Neural progenitor cell (in vitro differentiated cells): ENCODE measurements around the gene LGR4. TPM values are rescaled to one million over a fixed set of nuclear protein-coding genes. Genes with fewer than 3 reads are reported as not detected.

Experiments
- DNase-seq: peaks from one replicate; pipeline ENCODE4 v3.0.0-alpha.2; 2016; ENCODE audit warnings: low spot score
- H2AFZ ChIP-seq: fragments of 200-600 bp; sonication (generic); replicated peaks from 2 replicates; pipeline ENCODE4 v1.6.1; 2016; ENCODE audit warnings: antibody characterized with exemption
- H3F3A ChIP-seq: fragments of 200-600 bp; sonication (generic); 2 replicates; pipeline ENCODE4 v1.6.1; 2016; ENCODE audit warnings: antibody characterized with exemption, low read depth
- H3K27ac ChIP-seq: fragments of 200-600 bp; sonication (generic); 2 replicates; pipeline ENCODE4 v1.5.1; 2016; ENCODE audit warnings: mild to moderate bottlenecking
- H3K27me3 ChIP-seq: fragments of 200-600 bp; sonication (generic); 2 replicates; pipeline ENCODE4 v1.6.1; 2016; ENCODE audit warnings: mild to moderate bottlenecking, moderate library complexity
- H3K36me3 ChIP-seq: fragments of 200-600 bp; sonication (generic); 2 replicates; pipeline ENCODE4 v1.5.1; 2016
- H3K4me1 ChIP-seq: fragments of 200-600 bp; sonication (generic); 2 replicates; pipeline ENCODE4 v1.6.1; 2016; ENCODE audit warnings: mixed run types
- H3K4me2 ChIP-seq: fragments of 200-600 bp; sonication (generic); 2 replicates; pipeline ENCODE4 v1.6.1; 2016
- H3K4me3 ChIP-seq: fragments of 200-600 bp; sonication (generic); 2 replicates; pipeline ENCODE4 v1.5.1; 2016
- H3K79me2 ChIP-seq: fragments of 200-600 bp; sonication (generic); 2 replicates; pipeline ENCODE4 v1.6.1; 2016; ENCODE audit warnings: low read depth
- H3K9ac ChIP-seq: fragments of 200-600 bp; sonication (generic); 2 replicates; pipeline ENCODE4 v1.6.1; 2016
- H3K9me3 ChIP-seq: fragments of 200-600 bp; sonication (generic); 2 replicates; pipeline ENCODE4 v1.5.1; 2016; ENCODE audit warnings: low read depth
- H4K20me1 ChIP-seq: fragments of 200-600 bp; sonication (generic); 2 replicates; pipeline ENCODE4 v1.6.1; 2016; ENCODE audit warnings: low read depth
- H3K27ac Mint-ChIP-seq: 3 replicates; pipeline ENCODE4 v1.8.0; 2021; ENCODE audit warnings: mixed read lengths
- H3K27me3 Mint-ChIP-seq: 2 replicates; pipeline ENCODE4 v1.8.0; 2022; ENCODE audit warnings: low read depth, mild to moderate bottlenecking, inconsistent platforms, moderate library complexity, mixed read lengths; ENCODE audit not compliant: insufficient read depth
- H3K36me3 Mint-ChIP-seq: 3 replicates; pipeline ENCODE4 v1.8.0; 2021; ENCODE audit warnings: mixed read lengths
- H3K4me1 Mint-ChIP-seq: 3 replicates; pipeline ENCODE4 v1.8.0; 2021; ENCODE audit warnings: mixed read lengths
- H3K4me3 Mint-ChIP-seq: 3 replicates; pipeline ENCODE4 v1.8.0; 2021; ENCODE audit warnings: mild to moderate bottlenecking, moderate library complexity, mixed read lengths
- H3K9me3 Mint-ChIP-seq: 3 replicates; pipeline ENCODE4 v1.8.0; 2020; ENCODE audit warnings: mixed read lengths
- CTCF ChIP-seq: fragments of 200-600 bp; sonication (generic); IDR thresholded peaks from 2 replicates; pipeline ENCODE4 v1.5.1; 2017; ENCODE audit warnings: antibody characterized with exemption, mild to moderate bottlenecking
- EZH2 ChIP-seq: fragments of 200-600 bp; sonication (generic); IDR thresholded peaks from 2 replicates; pipeline ENCODE4 v1.6.1; 2017; ENCODE audit warnings: antibody characterized with exemption, mild to moderate bottlenecking, moderate library complexity
- EZH2phosphoT487 ChIP-seq: fragments of 200-600 bp; sonication (generic); IDR thresholded peaks from 2 replicates; pipeline ENCODE4 v1.6.1; 2017; ENCODE audit warnings: antibody characterized with exemption
- total RNA-seq: library from RNA; depleted of rRNA; stranded (reverse); fragments of >200 nt; gene quantifications from 2 replicates; pipeline ENCODE4 v1.2.3, GENCODE V29; 2015; ENCODE audit warnings: low replicate concordance

LGR4 gene
- total RNA-seq, 1 donor from 2014 or later = 274 TPM

DNA sequence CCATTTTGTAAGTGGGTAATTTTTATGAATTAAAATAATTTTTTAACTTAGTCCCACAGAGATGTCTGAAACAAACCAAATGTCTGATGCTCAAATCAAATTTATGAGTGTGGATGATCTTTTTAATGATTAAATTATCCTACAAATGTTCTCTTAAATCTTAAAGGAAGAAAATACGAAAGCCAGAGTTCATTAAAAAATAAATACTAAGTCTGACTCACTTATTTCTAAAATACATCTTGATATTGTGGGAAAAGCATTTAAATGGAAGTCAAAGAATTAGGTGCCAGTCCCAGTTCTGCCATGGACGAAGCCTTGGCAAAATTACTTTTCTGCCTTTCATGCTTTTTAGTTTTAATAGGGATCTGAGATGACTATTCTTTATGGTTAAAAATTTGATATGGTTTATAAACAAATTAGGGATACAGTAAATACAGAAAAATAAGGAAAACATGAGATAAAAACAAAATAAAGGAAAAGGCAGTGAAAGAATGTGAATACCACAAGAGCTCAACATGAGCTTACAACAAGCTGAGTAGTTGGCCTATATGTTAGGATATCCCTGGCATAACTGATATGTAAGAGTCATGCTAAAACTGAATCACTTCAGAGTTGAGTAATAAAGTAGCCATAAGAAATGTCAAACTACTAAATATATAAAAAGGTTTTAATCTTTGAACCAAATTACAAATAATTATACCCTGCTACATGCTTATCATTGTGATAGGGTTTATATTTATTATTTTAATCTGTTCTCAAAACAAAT is 118.8 kb downstream of the LGR4 start:
- H3K27ac ChIP-seq = no peak overlapping the region
- H3K9ac ChIP-seq = no peak overlapping the region
- Mint-ChIP-seq H3K9me3 (no peaks in the 10 kb centered on the region), H3K36me3 (peaks cover 23% of the 10 kb centered on the region), H3K4me3 (no peak overlapping the region), H3K27me3 (no peaks in the 10 kb centered on the region), H3K4me1 (peaks cover 11% of the 10 kb centered on the region), H3K27ac (no peak overlapping the region)
- DNase-seq = no peak
- no peak for TF ChIP-seq CTCF
- TF ChIP-seq EZH2phosphoT487 = no peak
- no peak for TF ChIP-seq EZH2
- peaks cover 13% of the 10 kb centered on the region for H3K79me2 ChIP-seq
- H3K27me3 ChIP-seq = no peaks in the 10 kb centered on the region
- H3K4me3 ChIP-seq = no peak overlapping the region
- H3K9me3 ChIP-seq = no peaks in the 10 kb centered on the region
- H3K4me1 ChIP-seq = peaks cover 42% of the 10 kb centered on the region
- H3F3A ChIP-seq = peaks cover 35% of the 10 kb centered on the region
- no peaks in the 10 kb centered on the region for H4K20me1 ChIP-seq
- H2AFZ ChIP-seq = no peak overlapping the region
- no peak overlapping the region for H3K4me2 ChIP-seq
- H3K36me3 ChIP-seq = peaks cover 4% of the 10 kb centered on the region

- H3K27ac Mint-ChIP-seq = no peak overlapping the region
- Histone ChIP-seq H3K9me3 (no peaks in the 10 kb centered on the region), H3K4me2 (no peak overlapping the region), H3K79me2 (peaks cover 5% of the 10 kb centered on the region), H3K4me1 (peaks cover 49% of the 10 kb centered on the region), H3K27ac (no peak overlapping the region), H4K20me1 (no peaks in the 10 kb centered on the region), H3F3A (peaks cover 38% of the 10 kb centered on the region), H3K36me3 (peaks cover 4% of the 10 kb centered on the region), H3K4me3 (no peak overlapping the region), H3K9ac (no peak overlapping the region), H3K27me3 (no peaks in the 10 kb centered on the region), H2AFZ (no peak overlapping the region)
- no peaks in the 10 kb centered on the region for H3K27me3 Mint-ChIP-seq
- H3K36me3 Mint-ChIP-seq = peaks cover 20% of the 10 kb centered on the region
- no peak for DNase-seq
- H3K9me3 Mint-ChIP-seq = no peaks in the 10 kb centered on the region
- peaks cover 13% of the 10 kb centered on the region for H3K4me1 Mint-ChIP-seq
- TF ChIP-seq CTCF (no peak), EZH2phosphoT487 (no peak), EZH2 (no peak)
- H3K4me3 Mint-ChIP-seq = no peak overlapping the region
Observed at GRCh38 chr11:27352781-27353180, 119.8 kb downstream of the LGR4 start.

DNA sequence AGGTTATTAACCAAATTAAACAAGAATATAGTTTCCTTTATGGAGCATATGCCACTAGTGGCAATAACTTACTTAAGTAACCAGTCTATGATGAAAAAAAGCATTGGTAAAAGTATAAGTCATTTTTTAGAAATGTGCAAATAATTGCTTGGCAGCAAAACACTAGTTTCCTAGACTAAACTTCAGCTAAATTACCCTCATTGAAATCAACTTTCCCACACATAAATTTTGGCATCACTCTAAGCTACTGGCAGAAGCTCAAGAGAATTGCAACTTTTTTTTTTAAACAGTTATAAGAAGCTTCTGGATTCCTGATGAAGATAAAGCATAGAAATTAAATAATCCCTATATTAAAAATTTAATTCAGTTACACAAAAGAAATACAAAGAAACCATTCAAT is 122.1 kb downstream of the LGR4 start:
- Histone ChIP-seq H3F3A (peaks cover 53% of the 10 kb centered on the region), H3K4me3 (no peak overlapping the region), H3K4me1 (peaks cover 55% of the 10 kb centered on the region), H3K36me3 (peaks cover 4% of the 10 kb centered on the region), H4K20me1 (no peaks in the 10 kb centered on the region), H2AFZ (no peak overlapping the region), H3K79me2 (peaks cover 4% of the 10 kb centered on the region), H3K27me3 (no peaks in the 10 kb centered on the region), H3K9me3 (no peaks in the 10 kb centered on the region), H3K4me2 (no peak overlapping the region), H3K27ac (peak overlapping the region; percentile 68), H3K9ac (no peak overlapping the region)
- Mint-ChIP-seq H3K4me1 (peaks cover 17% of the 10 kb centered on the region), H3K9me3 (no peaks in the 10 kb centered on the region), H3K36me3 (peaks cover 20% of the 10 kb centered on the region), H3K27ac (no peak overlapping the region), H3K4me3 (no peak overlapping the region), H3K27me3 (no peaks in the 10 kb centered on the region)
- TF ChIP-seq CTCF = no peak
- no peak for TF ChIP-seq EZH2
- TF ChIP-seq EZH2phosphoT487 = no peak
- DNase-seq = no peak
